GM12892 (cell line): ENCODE data around the gene SNAP47.

ENCODE experiments used
- POLR2A ChIP-seq: IDR thresholded peaks from 2 replicates; pipeline ENCODE4 v1.6.1; 2011; ENCODE audit warnings: low read depth, low read length, control low read depth
- POLR2AphosphoS5 ChIP-seq: IDR thresholded peaks from 2 replicates; pipeline ENCODE4 v1.6.1; 2011; ENCODE audit warnings: low read depth, low read length, control low read depth
- TAF1 ChIP-seq: IDR thresholded peaks from 2 replicates; pipeline ENCODE4 v1.6.1; 2011; ENCODE audit warnings: low read depth, mild to moderate bottlenecking, control low read depth, low read length, borderline replicate concordance

GRCh38 chr1:227809026-227809425, 73.8 kb downstream of the SNAP47 start:
- TF ChIP-seq POLR2AphosphoS5 (no peak), POLR2A (no peak), TAF1 (no peak)
